ENCODE measurements around the gene TEX13A. TPM values are rescaled to one million over a fixed set of nuclear protein-coding genes. Genes with fewer than 3 reads are reported as not detected.

TEX13A gene
- polyA plus RNA-seq, 1 donor: not detected

GRCh38 chrX:105173071-105173470 lies 47.4 kb downstream of the TEX13A start:
- no peak for DNase-seq

Measured in left kidney (tissue), 2 donors.